ENCODE measurements around the gene KISS1. TPM values are rescaled to one million over a fixed set of nuclear protein-coding genes. Genes with fewer than 3 reads are reported as not detected.

The KISS1 gene
- total and polyA plus RNA-seq, 2 experiments from 2014 or later, result 2.0 to 12.9 TPM

GRCh38 chr1:204145033-204145504, 51.2 kb downstream of the KISS1 start:
- Histone ChIP-seq H3K4me1 (ENCODE audit: insufficient read depth) (no peaks in the 10 kb centered on the region), H3K79me2 (no peaks in the 10 kb centered on the region), H3K4me3 (no peak overlapping the region), H3K9me2 (replicated peaks; ENCODE audit: insufficient read depth) (no peaks in the 10 kb centered on the region), H3K9me3 (ENCODE audit: low read depth) (no peaks in the 10 kb centered on the region), H4K20me1 (ENCODE audit: insufficient read depth, poor library complexity, severe bottlenecking) (no peaks in the 10 kb centered on the region), H3K4me2 (no peak overlapping the region), H3K27ac (no peak overlapping the region), H3K27me3 (no peaks in the 10 kb centered on the region), H3K36me3 (replicated peaks; ENCODE audit: insufficient read depth, low read depth) (no peaks in the 10 kb centered on the region), H2AFZ (no peak overlapping the region)
- TF ChIP-seq EZH2 (IDR thresholded peaks at IDR 0.05; ENCODE audit: borderline replicate concordance) (no peak), CTCF (IDR thresholded peaks at IDR 0.05; ENCODE audit: poor library complexity) (no peak), EZH2phosphoT487 (IDR thresholded peaks at IDR 0.05; ENCODE audit: low read depth, severe bottlenecking, unreplicated experiment) (no peak)
- WGBS (ENCODE audit: low lambda C conversion rate, missing lambda C conversion rate), result 64% methylated on average over 4 of the region's 4 CpGs
- DNase-seq (ENCODE audit: low spot score), result no peak

- Histone ChIP-seq H2AFZ (no peak overlapping the region), H3K4me3 (no peak overlapping the region), H4K20me1 (ENCODE audit: insufficient read depth, poor library complexity, severe bottlenecking) (no peaks in the 10 kb centered on the region), H3K27ac (no peak overlapping the region), H3K9me3 (ENCODE audit: low read depth) (no peaks in the 10 kb centered on the region), H3K4me2 (no peak overlapping the region), H3K4me1 (ENCODE audit: insufficient read depth) (no peaks in the 10 kb centered on the region), H3K36me3 (replicated peaks; ENCODE audit: insufficient read depth, low read depth) (no peaks in the 10 kb centered on the region), H3K27me3 (no peaks in the 10 kb centered on the region), H3K9me2 (replicated peaks; ENCODE audit: insufficient read depth) (no peaks in the 10 kb centered on the region), H3K79me2 (no peaks in the 10 kb centered on the region)
- WGBS (ENCODE audit: low lambda C conversion rate, missing lambda C conversion rate), result 83% methylated on average over 13 of the region's 14 CpGs
- TF ChIP-seq EZH2phosphoT487 (IDR thresholded peaks at IDR 0.05; ENCODE audit: low read depth, severe bottlenecking, unreplicated experiment) (no peak), EZH2 (IDR thresholded peaks at IDR 0.05; ENCODE audit: borderline replicate concordance) (no peak), CTCF (IDR thresholded peaks at IDR 0.05; ENCODE audit: poor library complexity) (no peak)
- no peak for DNase-seq (ENCODE audit: low spot score)
These were observed 52.8 kb downstream of the KISS1 start for GRCh38 chr1:204143276-204144041.

GRCh38 chr1:204142032-204142974, 54.0 kb downstream of the KISS1 start:
- no peak for DNase-seq (ENCODE audit: low spot score)
- Histone ChIP-seq H3K9me3 (ENCODE audit: low read depth) (no peaks in the 10 kb centered on the region), H4K20me1 (ENCODE audit: insufficient read depth, poor library complexity, severe bottlenecking) (no peaks in the 10 kb centered on the region), H3K27me3 (no peaks in the 10 kb centered on the region), H3K4me3 (no peak overlapping the region), H2AFZ (no peak overlapping the region), H3K79me2 (no peaks in the 10 kb centered on the region), H3K36me3 (replicated peaks; ENCODE audit: insufficient read depth, low read depth) (no peaks in the 10 kb centered on the region), H3K4me2 (no peak overlapping the region), H3K4me1 (ENCODE audit: insufficient read depth) (no peaks in the 10 kb centered on the region), H3K9me2 (replicated peaks; ENCODE audit: insufficient read depth) (no peaks in the 10 kb centered on the region), H3K27ac (no peak overlapping the region)
- 75% methylated on average over 5 of the region's 5 CpGs for WGBS (ENCODE audit: low lambda C conversion rate, missing lambda C conversion rate)
- TF ChIP-seq CTCF (IDR thresholded peaks at IDR 0.05; ENCODE audit: poor library complexity), result no peak
- TF ChIP-seq EZH2 (IDR thresholded peaks at IDR 0.05; ENCODE audit: borderline replicate concordance), result no peak
- no peak for TF ChIP-seq EZH2phosphoT487 (IDR thresholded peaks at IDR 0.05; ENCODE audit: low read depth, severe bottlenecking, unreplicated experiment)

Data from hepatocyte (in vitro differentiated cells).